H9 (cell line): ENCODE results near the gene DLG2. TPM values are rescaled to one million over a fixed set of nuclear protein-coding genes. Genes with fewer than 3 reads are reported as not detected.

ENCODE experiments used
- DNase-seq: peaks from one replicate; pipeline ENCODE4 v3.0.0-alpha.2; 2017
- H2AFZ ChIP-seq: one replicate; pipeline ENCODE4 v1.6.1; 2013; ENCODE audit warnings: mild to moderate bottlenecking, low read length, control low read depth, moderate library complexity
- H2AK5ac ChIP-seq: 2 replicates; pipeline ENCODE4 v1.6.1; 2013; ENCODE audit warnings: low read length, control low read depth, mixed read lengths; ENCODE audit not compliant: insufficient read length
- H2BK120ac ChIP-seq: one replicate; pipeline ENCODE4 v1.6.1; 2013; ENCODE audit warnings: low read depth, mild to moderate bottlenecking, low read length, control low read depth, inconsistent platforms; ENCODE audit not compliant: poor library complexity, severe bottlenecking
- H2BK12ac ChIP-seq: 2 replicates; pipeline ENCODE4 v1.6.1; 2013; ENCODE audit warnings: low read length, control low read depth, mixed read lengths, low read depth; ENCODE audit not compliant: insufficient read length
- H2BK15ac ChIP-seq: 2 replicates; pipeline ENCODE4 v1.6.1; 2013; ENCODE audit warnings: low read depth, low read length, control low read depth
- H2BK20ac ChIP-seq: one replicate; pipeline ENCODE4 v1.6.1; 2013; ENCODE audit warnings: low read depth, mild to moderate bottlenecking, low read length, control low read depth, inconsistent platforms; ENCODE audit not compliant: poor library complexity, severe bottlenecking
- H2BK5ac ChIP-seq: 2 replicates; pipeline ENCODE4 v1.6.1; 2013; ENCODE audit warnings: low read length, control low read depth, mixed read lengths; ENCODE audit not compliant: insufficient read length
- H3K14ac ChIP-seq: 2 replicates; pipeline ENCODE4 v1.6.1; 2013; ENCODE audit warnings: low read length, control low read depth; ENCODE audit not compliant: insufficient read depth
- H3K18ac ChIP-seq: 2 replicates; pipeline ENCODE4 v1.6.1; 2013; ENCODE audit warnings: low read depth, mild to moderate bottlenecking, mixed read lengths, low read length, control low read depth; ENCODE audit not compliant: insufficient read length
- H3K23ac ChIP-seq: 2 replicates; pipeline ENCODE4 v1.6.1; 2013; ENCODE audit warnings: low read length, control low read depth, mixed read lengths, low read depth; ENCODE audit not compliant: insufficient read length
- H3K23me2 ChIP-seq: 2 replicates; pipeline ENCODE4 v1.6.1; 2013; ENCODE audit warnings: low read depth, mild to moderate bottlenecking, mixed read lengths, low read length, control low read depth; ENCODE audit not compliant: insufficient read length, poor library complexity, severe bottlenecking
- H3K27ac ChIP-seq: 2 replicates; pipeline ENCODE4 v1.5.1; 2013; ENCODE audit warnings: low read length, control low read depth, mixed read lengths, low read depth; ENCODE audit not compliant: insufficient read length
- H3K27me3 ChIP-seq: 2 replicates; pipeline ENCODE4 v1.6.1; 2013; ENCODE audit warnings: low read length, control low read depth, inconsistent platforms; ENCODE audit not compliant: insufficient read depth
- H3K4ac ChIP-seq: 2 replicates; pipeline ENCODE4 v1.6.1; 2013; ENCODE audit warnings: low read depth, mild to moderate bottlenecking, control low read depth, inconsistent platforms, low read length, moderate library complexity
- H3K4me1 ChIP-seq: 2 replicates; pipeline ENCODE4 v1.6.1; 2013; ENCODE audit warnings: low read length, control low read depth, inconsistent platforms; ENCODE audit not compliant: insufficient read depth
- H3K4me2 ChIP-seq: 2 replicates; pipeline ENCODE4 v1.6.1; 2013; ENCODE audit warnings: low read length, control low read depth, mixed read lengths; ENCODE audit not compliant: insufficient read length, insufficient read depth
- H3K56ac ChIP-seq: 2 replicates; pipeline ENCODE4 v1.6.1; 2013; ENCODE audit warnings: low read depth, mild to moderate bottlenecking, mixed read lengths, low read length, control low read depth; ENCODE audit not compliant: insufficient read length
- H3K79me1 ChIP-seq: 2 replicates; pipeline ENCODE4 v1.6.1; 2013; ENCODE audit warnings: low read depth, mild to moderate bottlenecking, moderate library complexity, low read length, control low read depth, inconsistent platforms; ENCODE audit not compliant: insufficient read depth, poor library complexity, severe bottlenecking
- H3K79me2 ChIP-seq: 2 replicates; pipeline ENCODE4 v1.6.1; 2013; ENCODE audit warnings: low read length, control low read depth, inconsistent platforms; ENCODE audit not compliant: insufficient read depth
- H3K9ac ChIP-seq: 2 replicates; pipeline ENCODE4 v1.6.1; 2013; ENCODE audit warnings: low read length, control low read depth, mixed read lengths; ENCODE audit not compliant: insufficient read length; ENCODE audit errors: extremely low read depth
- H3K9me3 ChIP-seq: one replicate; pipeline ENCODE4 v1.6.1; 2013; ENCODE audit warnings: low read depth, low read length, inconsistent platforms; ENCODE audit not compliant: control insufficient read depth
- H3T11ph ChIP-seq: one replicate; pipeline ENCODE4 v1.6.1; 2013; ENCODE audit warnings: mild to moderate bottlenecking, low read length, control low read depth, inconsistent platforms
- H4K20me1 ChIP-seq: one replicate; pipeline ENCODE4 v1.6.1; 2013; ENCODE audit not compliant: control insufficient read depth, insufficient read length, insufficient read depth
- H4K5ac ChIP-seq: 2 replicates; pipeline ENCODE4 v1.6.1; 2013; ENCODE audit warnings: low read depth, mild to moderate bottlenecking, mixed read lengths, low read length, control low read depth; ENCODE audit not compliant: insufficient read length
- H4K8ac ChIP-seq: replicated peaks from 2 replicates; pipeline ENCODE4 v1.6.1; 2013; ENCODE audit warnings: low read length, control low read depth, mixed read lengths, low read depth; ENCODE audit not compliant: insufficient read length
- H4K91ac ChIP-seq: 2 replicates; pipeline ENCODE4 v1.6.1; 2013; ENCODE audit warnings: low read depth, mild to moderate bottlenecking, moderate library complexity, mixed read lengths, low read length, control low read depth; ENCODE audit not compliant: insufficient read length
- H3K27ac Mint-ChIP-seq, 3 experiments: 2 replicates in 2 of 3; 3 replicates in 1 of 3; pipeline ENCODE4 v1.8.0; 2020 to 2021; ENCODE audit warnings: mixed read lengths in 3 of 3, mild to moderate bottlenecking in 1 of 3, moderate library complexity in 1 of 3
- H3K27me3 Mint-ChIP-seq: 2 replicates; pipeline ENCODE4 v1.8.0; 2021; ENCODE audit warnings: low read depth, mild to moderate bottlenecking, moderate library complexity, mixed read lengths
- H3K36me3 Mint-ChIP-seq, 3 experiments: 2 replicates in 2 of 3; 3 replicates in 1 of 3; pipeline ENCODE4 v1.8.0; 2020 to 2021; ENCODE audit warnings: low read depth in 3 of 3, mixed read lengths in 3 of 3; ENCODE audit not compliant: insufficient read depth in 1 of 3
- H3K4me1 Mint-ChIP-seq, 2 experiments: 2 replicates each; pipeline ENCODE4 v1.8.0; 2020; ENCODE audit warnings: mixed read lengths in 2 of 2
- H3K4me3 Mint-ChIP-seq, 2 experiments: 2 replicates in 1 of 2; 3 replicates in 1 of 2; pipeline ENCODE4 v1.8.0; 2020 to 2021; ENCODE audit warnings: mild to moderate bottlenecking in 2 of 2, mixed read lengths in 2 of 2, moderate library complexity in 1 of 2
- H3K9me3 Mint-ChIP-seq, 2 experiments: 2 replicates in 1 of 2; 3 replicates in 1 of 2; pipeline ENCODE4 v1.8.0; 2020; ENCODE audit warnings: mild to moderate bottlenecking in 2 of 2, mixed read lengths in 2 of 2, moderate library complexity in 1 of 2
- CTCF ChIP-seq: fragments of 200-600 bp; sonication (generic); conservative IDR thresholded peaks from 3 replicates; pipeline ENCODE4 v1.8.0; 2021; ENCODE audit warnings: antibody characterized with exemption, mild to moderate bottlenecking
- WGBS: extraction: QIAGEN DNeasy Blood & Tissue Kit; methylation state at CpG from one replicate; pipeline ENCODE4 v1.1.7; 2013; ENCODE audit warnings: missing lambda C conversion rate, low lambda C conversion rate, mixed read lengths; ENCODE audit not compliant: insufficient read length; ENCODE audit errors: extremely low coverage; 5-methylcytosine and 5-hydroxymethylcytosine counted together
- total RNA-seq: library from RNA; stranded (reverse); gene quantifications from 2 replicates; pipeline ENCODE4 v1.2.1, GENCODE V29; 2021

The DLG2 gene
- total RNA-seq, 1 experiment from 2014 or later: 8.0 TPM

DNA sequence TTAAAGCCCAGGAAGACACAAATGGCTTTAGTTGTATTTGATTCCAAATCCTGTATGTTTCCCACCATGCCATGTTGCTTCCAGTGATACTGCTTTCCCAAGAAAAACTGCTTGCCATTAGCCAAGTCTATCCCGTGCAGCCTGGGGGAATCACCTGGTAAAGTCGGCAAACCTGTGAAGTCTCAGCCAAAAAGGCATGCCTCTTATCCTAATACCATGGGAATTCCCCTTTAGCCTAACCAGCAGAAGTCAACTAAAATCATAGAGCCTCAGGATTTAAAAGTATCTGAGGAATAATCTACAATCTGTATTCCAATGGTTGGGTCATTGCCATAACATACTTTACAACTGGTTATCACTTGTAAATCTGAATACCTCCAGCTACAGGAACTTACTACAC lies 869.4 kb downstream of the DLG2 start:
- Histone ChIP-seq H3K4me1 (no peaks in the 10 kb centered on the region), H3K79me2 (no peaks in the 10 kb centered on the region), H3K4ac (no peak overlapping the region), H3K9me3 (no peaks in the 10 kb centered on the region), H2BK12ac (no peak overlapping the region), H3T11ph (no peak overlapping the region), H3K18ac (no peak overlapping the region), H2BK20ac (no peak overlapping the region), H3K14ac (no peak overlapping the region), H2BK15ac (no peak overlapping the region), H4K91ac (no peak overlapping the region), H4K5ac (no peak overlapping the region), H3K23me2 (no peaks in the 10 kb centered on the region), H4K8ac (no peak overlapping the region), H3K56ac (no peak overlapping the region), H3K9ac (no peak overlapping the region), H3K23ac (no peak overlapping the region), H3K4me2 (no peak overlapping the region), H2AK5ac (no peak overlapping the region), H3K27me3 (no peaks in the 10 kb centered on the region), H2BK5ac (no peak overlapping the region), H2BK120ac (no peak overlapping the region), H3K27ac (no peak overlapping the region), H3K79me1 (no peaks in the 10 kb centered on the region), H4K20me1 (no peaks in the 10 kb centered on the region), H2AFZ (no peak overlapping the region)
- no peaks in the 10 kb centered on the region for H3K9me3 Mint-ChIP-seq
- no peaks in the 10 kb centered on the region for H3K4me1 Mint-ChIP-seq
- DNase-seq: no peak
- H3K36me3 Mint-ChIP-seq: no peaks in the 10 kb centered on the region
- H3K4me3 Mint-ChIP-seq: no peak overlapping the region
- no peak overlapping the region for H3K27ac Mint-ChIP-seq
- H3K27me3 Mint-ChIP-seq: no peaks in the 10 kb centered on the region; the same call in 1 of the 2 replicates
- no peak for TF ChIP-seq CTCF
- WGBS: no CpG with 5 or more reads among the region's 2 CpGs
